CD8-positive, alpha-beta memory T cell (primary cell): ENCODE data around the gene BBS2. TPM values are rescaled to one million over a fixed set of nuclear protein-coding genes. Genes with fewer than 3 reads are reported as not detected.

ENCODE experiments used
- CTCF ChIA-PET: fragments of 350-600 bp; sonication (Branson Sonifier 250); formaldehyde crosslinking; loops from one replicate; lab custom pipeline; 2021; ENCODE audit warnings: antibody characterized with exemption; lab: Charles Lee
- POLR2A ChIA-PET: fragments of 350-600 bp; sonication (Branson Sonifier 250); formaldehyde crosslinking; loops from one replicate; lab custom pipeline; 2021; ENCODE audit warnings: antibody characterized with exemption; lab: Charles Lee
- DNase-seq, 5 donors: peaks; one replicate each; pipeline versions ENCODE4 v3.0.0 to v3.0.0-alpha.2; 2020 to 2022; ENCODE audit warnings: mixed read lengths in 1 of 5
- H3K27ac ChIP-seq: one replicate; pipeline ENCODE4 v1.7.0; 2013; ENCODE audit warnings: low read depth, mild to moderate bottlenecking, low read length, moderate library complexity
- H3K27me3 ChIP-seq: 2 replicates; pipeline ENCODE4 v1.7.0; 2013; ENCODE audit warnings: low read length, mild to moderate bottlenecking; ENCODE audit not compliant: insufficient read depth, poor library complexity, severe bottlenecking
- H3K36me3 ChIP-seq: 2 replicates; pipeline ENCODE4 v1.7.0; 2013; ENCODE audit warnings: mild to moderate bottlenecking, low read length, moderate library complexity; ENCODE audit not compliant: insufficient read depth
- H3K4me1 ChIP-seq: 2 replicates; pipeline ENCODE4 v1.7.0; 2013; ENCODE audit warnings: mild to moderate bottlenecking, low read length, moderate library complexity; ENCODE audit not compliant: insufficient read depth
- H3K4me3 ChIP-seq: 2 replicates; pipeline ENCODE4 v1.7.0; 2013; ENCODE audit warnings: mild to moderate bottlenecking, low read length
- H3K9me3 ChIP-seq: 2 replicates; pipeline ENCODE4 v1.7.0; 2013; ENCODE audit warnings: mild to moderate bottlenecking, low read length
- H3K27ac Mint-ChIP-seq, 8 donors: one replicate each; pipeline ENCODE4 v1.8.0; 2020 to 2021; ENCODE audit warnings: mixed read lengths in 8 of 8, mild to moderate bottlenecking in 6 of 8, inconsistent platforms in 3 of 8, moderate library complexity in 3 of 8
- H3K27me3 Mint-ChIP-seq, 2 donors: one replicate each; pipeline ENCODE4 v1.8.0; 2020 to 2021; ENCODE audit warnings: mixed read lengths in 2 of 2, mild to moderate bottlenecking in 1 of 2, moderate library complexity in 1 of 2
- H3K36me3 Mint-ChIP-seq, 3 donors: one replicate each; pipeline ENCODE4 v1.8.0; 2020 to 2021; ENCODE audit warnings: mixed read lengths in 3 of 3, inconsistent platforms in 1 of 3, mild to moderate bottlenecking in 1 of 3
- H3K4me1 Mint-ChIP-seq, 3 donors: one replicate each; pipeline ENCODE4 v1.8.0; 2020 to 2021; ENCODE audit warnings: mixed read lengths in 3 of 3, inconsistent platforms in 1 of 3, mild to moderate bottlenecking in 1 of 3
- H3K4me3 Mint-ChIP-seq, 7 donors: one replicate each; pipeline ENCODE4 v1.8.0; 2020 to 2021; ENCODE audit warnings: mixed read lengths in 7 of 7, mild to moderate bottlenecking in 6 of 7, moderate library complexity in 4 of 7, inconsistent platforms in 2 of 7
- H3K9me3 Mint-ChIP-seq, 5 donors: one replicate each; pipeline ENCODE4 v1.8.0; 2020 to 2022; ENCODE audit warnings: mixed read lengths in 5 of 5, mild to moderate bottlenecking in 3 of 5, moderate library complexity in 2 of 5, inconsistent platforms in 1 of 5
- polyA plus RNA-seq: library from polyadenylated mRNA; unstranded; fragments of 300-500 nt; fragmentation: Illumina TruSeq; gene quantifications from one replicate; pipeline ENCODE4 v1.2.3, GENCODE V29; 2021
- total RNA-seq, 2 experiments: library from RNA; stranded (reverse); gene quantifications; one replicate each; pipeline ENCODE4 v1.2.3, GENCODE V29; 2021

Gene BBS2
- total and polyA plus RNA-seq, 3 experiments from 2014 or later: 16.2 to 37.7 (median 19.1) TPM

DNA sequence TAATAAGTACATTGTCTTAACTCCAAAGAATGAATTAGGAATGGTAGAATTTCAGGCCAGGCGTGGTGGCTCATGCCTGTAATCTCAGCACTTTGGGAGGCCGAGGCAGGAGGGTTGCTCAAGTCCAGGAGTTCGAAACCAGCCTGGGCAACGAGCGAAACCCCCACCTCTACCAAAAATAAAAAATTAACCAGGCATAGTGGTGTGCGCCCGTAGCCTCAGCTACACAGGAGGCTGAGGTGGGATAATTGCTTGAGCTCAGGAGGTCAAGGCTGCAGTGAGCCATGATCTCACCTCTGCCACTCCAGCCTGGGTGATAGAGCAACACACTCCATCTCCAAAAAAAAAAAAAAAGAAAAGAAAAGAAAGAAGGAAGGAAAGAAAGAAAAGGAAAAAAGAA, 18.5 kb upstream of the BBS2 start:
- H3K4me1 ChIP-seq: no peaks in the 10 kb centered on the region
- no peaks in the 10 kb centered on the region for H3K27me3 ChIP-seq
- H3K4me3 ChIP-seq: no peak overlapping the region
- Mint-ChIP-seq H3K27me3 (peaks cover 37 to 50% of the 10 kb centered on the region in 2 donors), H3K4me3 (no peak overlapping the region), H3K27ac (no peak overlapping the region), H3K9me3 (no peaks in the 10 kb centered on the region), H3K4me1 (no peaks in the 10 kb centered on the region), H3K36me3 (peaks cover 0 to 12% (median 2%) of the 10 kb centered on the region in 3 donors)
- CTCF ChIA-PET: no interaction called here
- no peak overlapping the region for H3K27ac ChIP-seq
- DNase-seq: no peak
- POLR2A ChIA-PET: interaction anchor here (0.5 kb wide), 1 partner anchor 87 kb away, joined by 3 read pairs; the partner anchor contains the start of gene MT1E
- H3K36me3 ChIP-seq: no peaks in the 10 kb centered on the region
- H3K9me3 ChIP-seq: no peaks in the 10 kb centered on the region

DNA sequence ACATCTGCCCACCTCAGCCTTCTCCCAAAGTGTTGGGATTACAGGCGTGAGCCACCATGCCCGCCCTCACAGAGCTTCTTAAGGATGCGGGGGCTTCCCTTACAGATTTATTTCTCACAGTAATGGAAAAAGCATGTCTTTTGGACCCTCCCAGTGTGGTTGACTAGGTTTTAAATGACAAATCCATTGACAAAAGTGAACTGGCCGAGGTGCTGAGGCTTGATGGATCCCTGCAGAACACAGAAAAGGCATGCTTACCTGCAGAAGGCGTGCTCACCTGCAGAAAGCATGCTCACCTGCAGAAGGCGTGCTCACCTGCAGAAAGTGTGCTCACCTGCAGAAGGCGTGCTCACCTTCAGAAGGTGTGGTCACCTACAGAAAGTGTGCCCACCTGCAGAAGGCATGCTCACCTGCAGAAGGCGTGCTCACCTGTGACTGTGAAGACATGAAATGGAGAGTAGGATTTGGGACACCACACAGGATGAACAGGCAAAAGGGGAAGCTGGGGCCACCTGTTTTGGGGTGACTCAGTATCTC, 15.1 kb upstream of the BBS2 start:
- H3K4me3 ChIP-seq: no peak overlapping the region
- H3K27ac ChIP-seq: no peak overlapping the region
- ChIA-PET CTCF (interaction anchor here (1.6 kb wide), 1 partner anchor 42 kb away, joined by 4 read pairs; no protein-coding TSS in a partner anchor), POLR2A (no interaction called here)
- Mint-ChIP-seq H3K4me3 (no peak overlapping the region), H3K9me3 (no peaks in the 10 kb centered on the region), H3K27ac (no peak overlapping the region), H3K4me1 (no peaks in the 10 kb centered on the region), H3K36me3 (peaks cover 0 to 3% (median 0%) of the 10 kb centered on the region in 3 donors), H3K27me3 (peaks cover 35 to 44% of the 10 kb centered on the region in 2 donors)
- no peak for DNase-seq
- no peaks in the 10 kb centered on the region for H3K9me3 ChIP-seq
- H3K36me3 ChIP-seq: no peaks in the 10 kb centered on the region
- H3K4me1 ChIP-seq: no peaks in the 10 kb centered on the region
- no peaks in the 10 kb centered on the region for H3K27me3 ChIP-seq

DNA sequence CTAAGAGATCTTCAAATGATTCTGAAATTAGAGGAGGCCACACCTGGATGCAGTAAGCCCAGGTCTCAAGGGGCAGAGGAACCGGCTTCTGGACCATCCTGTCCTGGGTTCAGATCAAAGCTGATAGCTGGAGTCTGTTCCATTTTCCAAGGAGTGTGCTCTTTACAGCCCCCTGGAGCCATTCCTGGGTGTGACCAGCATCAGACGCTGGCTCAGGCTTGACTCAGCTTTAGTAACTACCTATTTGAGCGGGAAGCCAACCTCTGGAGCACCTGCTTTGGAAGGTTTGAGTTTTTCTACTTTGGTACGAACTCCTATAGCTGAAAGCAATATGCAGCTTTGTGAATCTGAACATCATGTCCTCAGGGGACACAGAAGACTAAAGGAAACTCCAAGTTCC, 12.9 kb upstream of the BBS2 start:
- H3K27me3 Mint-ChIP-seq: peaks cover 29 to 35% of the 10 kb centered on the region in 2 donors
- H3K27ac Mint-ChIP-seq: no peak overlapping the region
- Histone ChIP-seq H3K4me3 (no peak overlapping the region), H3K4me1 (no peaks in the 10 kb centered on the region), H3K27me3 (peaks cover 4% of the 10 kb centered on the region), H3K9me3 (no peaks in the 10 kb centered on the region), H3K36me3 (no peaks in the 10 kb centered on the region), H3K27ac (no peak overlapping the region)
- no peaks in the 10 kb centered on the region for H3K9me3 Mint-ChIP-seq
- POLR2A ChIA-PET: interaction anchor here (0.8 kb wide), 1 partner anchor 11 kb away, joined by 3 read pairs; no protein-coding TSS in a partner anchor
- no peaks in the 10 kb centered on the region for H3K36me3 Mint-ChIP-seq
- DNase-seq: no peak
- H3K4me3 Mint-ChIP-seq: no peak overlapping the region
- CTCF ChIA-PET: no interaction called here
- no peaks in the 10 kb centered on the region for H3K4me1 Mint-ChIP-seq

DNA sequence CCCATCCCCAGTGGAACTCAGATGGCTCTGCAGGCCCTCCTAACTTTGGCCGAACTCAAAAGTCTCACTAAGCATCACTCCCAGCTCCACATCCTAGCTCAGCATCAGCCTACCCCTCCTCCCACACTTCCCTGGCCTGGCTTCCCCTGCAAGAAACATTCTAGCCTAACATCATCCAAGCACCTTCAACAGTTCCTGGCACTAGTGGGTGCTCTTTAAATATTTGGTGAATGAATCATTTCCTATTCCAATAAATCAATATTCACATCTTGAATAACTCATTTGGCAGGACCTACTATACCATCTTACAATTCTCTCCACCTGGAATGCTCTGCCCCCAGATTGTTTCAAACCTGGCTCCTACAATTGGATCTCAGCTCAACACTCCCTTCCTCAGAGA, 11.0 kb upstream of the BBS2 start:
- Histone ChIP-seq H3K27me3 (peaks cover 4% of the 10 kb centered on the region), H3K4me3 (no peak overlapping the region), H3K4me1 (no peaks in the 10 kb centered on the region), H3K27ac (no peak overlapping the region), H3K36me3 (no peaks in the 10 kb centered on the region), H3K9me3 (no peaks in the 10 kb centered on the region)
- Mint-ChIP-seq H3K4me3 (no peak overlapping the region), H3K27ac (no peak overlapping the region), H3K27me3 (peaks cover 23% of the 10 kb centered on the region in 2 donors), H3K36me3 (no peaks in the 10 kb centered on the region), H3K9me3 (no peaks in the 10 kb centered on the region), H3K4me1 (no peaks in the 10 kb centered on the region)
- POLR2A ChIA-PET: no interaction called here
- DNase-seq: no peak
- CTCF ChIA-PET: no interaction called here

DNA sequence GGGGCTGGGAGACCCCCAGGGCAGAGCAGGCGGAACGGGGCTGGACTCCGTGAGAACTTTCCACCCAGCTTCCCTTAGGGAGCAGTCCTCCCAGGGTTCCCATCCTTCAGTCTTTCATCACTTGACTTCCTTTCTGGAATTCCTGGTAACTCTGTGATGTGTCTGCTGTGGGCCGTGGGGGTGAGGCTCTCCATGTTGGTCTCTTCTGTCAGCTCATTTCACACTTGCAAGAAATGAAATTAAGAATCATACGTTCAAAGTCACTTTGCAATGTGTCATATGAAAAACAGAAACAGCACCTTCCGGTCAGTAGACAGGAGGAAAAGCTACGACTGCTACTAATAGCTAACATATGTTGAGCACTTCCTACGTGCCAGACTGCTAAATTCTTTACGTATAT, 5.4 kb upstream of the BBS2 start:
- Mint-ChIP-seq H3K36me3 (peaks cover 0 to under 1% (median 0%) of the 10 kb centered on the region in 3 donors), H3K27ac (peak overlapping the region in 1 of 8 donors; percentile 24), H3K9me3 (no peaks in the 10 kb centered on the region), H3K4me1 (peaks cover 6 to 7% (median 7%) of the 10 kb centered on the region in 3 donors), H3K27me3 (peaks cover 0 to 5% of the 10 kb centered on the region in 2 donors), H3K4me3 (no peak overlapping the region)
- CTCF ChIA-PET: interaction anchor here (1.1 kb wide), 1 partner anchor 11 kb away, joined by 5 read pairs; no protein-coding TSS in a partner anchor
- Histone ChIP-seq H3K4me3 (no peak overlapping the region), H3K36me3 (no peaks in the 10 kb centered on the region), H3K27me3 (peaks cover 4% of the 10 kb centered on the region), H3K4me1 (peaks cover 6% of the 10 kb centered on the region), H3K9me3 (no peaks in the 10 kb centered on the region), H3K27ac (no peak overlapping the region)
- no peak for DNase-seq
- POLR2A ChIA-PET: no interaction called here

DNA sequence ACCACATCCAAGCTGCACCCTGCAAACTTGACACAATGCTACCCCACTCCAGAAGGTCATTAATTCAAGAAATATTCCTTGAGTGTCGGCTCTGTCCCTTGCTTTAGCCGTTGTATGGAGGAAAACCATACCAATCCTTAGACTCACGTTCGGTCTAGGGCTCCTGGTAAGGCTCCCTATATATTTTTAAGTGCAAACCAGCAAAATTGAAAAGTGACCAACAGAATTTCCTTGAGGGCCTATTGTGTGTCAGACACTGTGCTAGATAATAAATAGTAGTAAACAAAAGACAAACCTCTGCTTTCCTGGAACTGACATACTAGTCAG, 390 bp upstream of the BBS2 start:
- Histone ChIP-seq H3K27me3 (no peaks in the 10 kb centered on the region), H3K4me3 (peak overlapping the region; percentile 88), H3K27ac (peak overlapping the region; percentile 88), H3K4me1 (peaks cover 26% of the 10 kb centered on the region), H3K36me3 (no peaks in the 10 kb centered on the region), H3K9me3 (no peaks in the 10 kb centered on the region)
- no peaks in the 10 kb centered on the region for H3K27me3 Mint-ChIP-seq
- peaks cover 0 to 2% (median 0%) of the 10 kb centered on the region in 5 donors for H3K9me3 Mint-ChIP-seq
- DNase-seq: no peak
- H3K4me3 Mint-ChIP-seq: peak overlapping the region; percentile 86 to 94 (median 88)
- CTCF ChIA-PET: interaction anchor here (0.9 to 1.7 kb wide), 3 partner anchors 27 to 182 kb away, joined by 3 to 5 read pairs (median 4); no protein-coding TSS in a partner anchor
- POLR2A ChIA-PET: no interaction called here
- peak overlapping the region; percentile 78 to 92 (median 88) for H3K27ac Mint-ChIP-seq
- H3K4me1 Mint-ChIP-seq: peaks cover 36 to 53% (median 48%) of the 10 kb centered on the region in 3 donors
- peaks cover 0 to 4% (median 0%) of the 10 kb centered on the region in 3 donors for H3K36me3 Mint-ChIP-seq

DNA sequence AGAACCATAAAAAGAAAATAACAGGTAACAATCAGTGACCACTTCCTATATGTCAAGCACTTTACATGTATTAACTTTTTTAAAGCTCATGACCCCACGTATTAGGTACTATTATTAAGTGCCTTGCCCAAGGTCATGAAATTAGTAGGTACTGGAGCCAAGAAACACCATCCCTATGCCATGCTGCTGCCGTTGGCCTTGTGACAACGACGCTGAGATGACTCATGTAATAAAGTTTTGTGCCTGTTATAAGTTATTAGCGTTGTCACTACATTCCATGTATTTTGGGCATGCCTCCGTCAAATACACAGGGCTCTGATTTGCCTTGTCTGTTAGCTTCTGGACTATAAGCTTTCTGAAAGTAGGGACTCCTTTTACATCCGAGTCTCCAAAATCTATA, 1.4 kb downstream of the BBS2 start:
- Histone ChIP-seq H3K9me3 (no peaks in the 10 kb centered on the region), H3K4me3 (no peak overlapping the region), H3K36me3 (no peaks in the 10 kb centered on the region), H3K27me3 (no peaks in the 10 kb centered on the region), H3K4me1 (peaks cover 26% of the 10 kb centered on the region), H3K27ac (no peak overlapping the region)
- Mint-ChIP-seq H3K27me3 (no peaks in the 10 kb centered on the region), H3K9me3 (peaks cover 0 to 2% (median 0%) of the 10 kb centered on the region in 5 donors), H3K4me1 (peaks cover 52 to 70% (median 65%) of the 10 kb centered on the region in 3 donors), H3K27ac (peak overlapping the region in 6 of 8 donors; percentile 70 to 92 (median 83)), H3K36me3 (peaks cover 0 to 9% (median 0%) of the 10 kb centered on the region in 3 donors), H3K4me3 (peak overlapping the region; percentile 86 to 94 (median 88))
- POLR2A ChIA-PET: no interaction called here
- CTCF ChIA-PET: interaction anchor here (0.8 to 3.0 kb wide), 3 partner anchors 83 to 184 kb away, joined by 3 to 9 read pairs (median 3); no protein-coding TSS in a partner anchor
- no peak for DNase-seq

DNA sequence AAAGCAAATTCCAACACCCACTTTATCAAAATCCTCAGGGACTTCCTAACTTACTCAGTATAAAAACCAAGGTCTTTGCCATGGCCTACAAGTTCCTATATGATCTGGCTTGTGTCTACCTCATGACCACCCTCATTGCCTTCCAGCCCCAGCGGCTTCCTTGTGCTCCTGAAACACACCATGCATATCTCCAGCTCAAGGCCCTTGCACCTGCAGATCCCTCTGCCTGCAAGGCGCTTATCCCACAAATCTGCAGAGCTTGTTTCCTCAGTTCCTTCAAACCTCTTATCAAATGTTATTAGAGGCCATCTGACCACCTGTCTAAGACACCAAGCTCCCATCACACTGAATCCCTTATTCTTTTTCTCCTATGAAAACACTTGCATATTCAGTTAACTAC, 2.6 kb downstream of the BBS2 start:
- H3K36me3 ChIP-seq: peaks cover 4% of the 10 kb centered on the region
- no peak overlapping the region for H3K27ac ChIP-seq
- Mint-ChIP-seq H3K4me1 (peaks cover 54 to 78% (median 70%) of the 10 kb centered on the region in 3 donors), H3K4me3 (peak overlapping the region in 3 of 7 donors; percentile 2 to 88 (median 7)), H3K27me3 (no peaks in the 10 kb centered on the region), H3K9me3 (peaks cover 0 to 2% (median 0%) of the 10 kb centered on the region in 5 donors), H3K27ac (peak overlapping the region in 6 of 8 donors; percentile 3 to 89 (median 76)), H3K36me3 (peaks cover 0 to 19% (median 3%) of the 10 kb centered on the region in 3 donors)
- no peak overlapping the region for H3K4me3 ChIP-seq
- ChIA-PET POLR2A (no interaction called here), CTCF (interaction anchor here (1.4 to 3.0 kb wide), 2 partner anchors 84 to 185 kb away, joined by 5 to 9 read pairs; no protein-coding TSS in a partner anchor)
- DNase-seq: no peak
- no peaks in the 10 kb centered on the region for H3K27me3 ChIP-seq
- H3K4me1 ChIP-seq: peaks cover 26% of the 10 kb centered on the region
- H3K9me3 ChIP-seq: no peaks in the 10 kb centered on the region
